GM10266 (cell line): ENCODE measurements around the gene SLC29A3.

Experiments used
- DNase-seq: peaks from one replicate; pipeline ENCODE4 v3.0.0; 2012; ENCODE audit errors: extremely low spot score
- CTCF ChIP-seq: IDR thresholded peaks from 2 replicates; pipeline ENCODE4 v1.5.1; 2012; ENCODE audit warnings: mild to moderate bottlenecking, low read depth; ENCODE audit not compliant: control insufficient read depth, insufficient read depth; ENCODE audit errors: missing control alignments

The SLC29A3 gene

DNA sequence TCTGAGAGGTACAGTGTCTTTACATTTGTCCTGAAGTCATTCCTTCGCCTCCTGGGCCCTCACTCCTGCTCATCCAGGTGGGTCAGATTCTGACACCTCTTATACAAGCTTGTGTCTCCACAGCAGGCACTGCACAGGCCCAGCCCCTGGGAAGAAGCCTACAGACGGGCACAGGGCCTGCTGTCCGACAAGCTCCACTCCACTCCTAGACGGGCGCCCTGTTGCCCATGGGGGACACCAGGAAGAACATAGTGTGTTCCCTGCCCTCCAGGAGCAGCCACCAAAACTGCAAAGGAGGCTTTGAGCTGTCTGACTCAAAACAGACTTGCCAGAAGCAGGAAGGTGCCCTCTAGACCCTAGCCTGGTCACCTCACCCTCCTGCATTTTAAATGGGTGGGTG, 45.6 kb upstream of the SLC29A3 start:
- no peak for DNase-seq
- no peak for TF ChIP-seq CTCF

DNA sequence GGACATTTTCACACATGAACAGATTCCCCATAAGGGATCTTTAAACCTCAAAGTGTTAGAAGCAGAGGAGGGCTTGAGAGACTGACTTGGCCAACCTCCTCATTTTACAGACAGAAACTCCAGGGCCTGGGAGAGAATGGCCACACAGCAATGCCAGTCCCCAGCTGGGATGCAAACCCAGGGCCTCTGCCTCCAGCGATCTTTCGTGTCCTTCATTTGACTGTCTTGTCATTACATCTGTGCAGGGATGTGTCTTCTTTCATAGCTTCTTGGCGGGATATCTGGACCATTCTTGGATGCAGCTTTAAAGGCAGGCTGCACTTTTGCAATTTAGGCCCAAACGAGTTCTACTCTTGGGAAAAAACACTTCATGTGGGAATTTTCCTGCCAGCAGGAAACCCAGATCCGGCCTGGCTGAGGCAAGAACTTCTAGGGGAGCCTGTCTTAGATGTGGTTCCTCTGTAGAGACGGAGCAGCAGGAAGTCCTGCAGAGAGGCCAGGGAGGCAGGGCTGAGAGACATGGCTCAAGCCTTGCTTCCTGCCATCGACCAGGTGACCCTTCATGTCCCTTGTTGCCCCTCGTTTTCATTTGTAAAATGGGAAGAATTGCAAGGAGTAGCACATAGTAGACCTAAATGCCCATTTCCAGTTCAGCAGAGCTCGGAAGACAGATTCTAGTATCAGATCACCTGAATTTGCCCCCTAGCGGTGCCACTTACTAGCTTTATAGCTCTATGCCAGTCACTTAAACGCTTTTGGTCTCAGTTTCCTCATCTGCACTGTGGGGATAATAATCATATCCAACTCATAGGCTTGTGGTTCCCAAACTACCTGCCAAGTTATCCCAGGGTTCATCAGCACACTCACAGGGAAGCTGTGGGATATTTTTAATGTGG, 43.9 kb upstream of the SLC29A3 start:
- TF ChIP-seq CTCF: no peak
- no peak for DNase-seq

- no peak for DNase-seq
- no peak for TF ChIP-seq CTCF
Observed at GRCh38 chr10:71276873-71277272, 42.2 kb upstream of the SLC29A3 start.

DNA sequence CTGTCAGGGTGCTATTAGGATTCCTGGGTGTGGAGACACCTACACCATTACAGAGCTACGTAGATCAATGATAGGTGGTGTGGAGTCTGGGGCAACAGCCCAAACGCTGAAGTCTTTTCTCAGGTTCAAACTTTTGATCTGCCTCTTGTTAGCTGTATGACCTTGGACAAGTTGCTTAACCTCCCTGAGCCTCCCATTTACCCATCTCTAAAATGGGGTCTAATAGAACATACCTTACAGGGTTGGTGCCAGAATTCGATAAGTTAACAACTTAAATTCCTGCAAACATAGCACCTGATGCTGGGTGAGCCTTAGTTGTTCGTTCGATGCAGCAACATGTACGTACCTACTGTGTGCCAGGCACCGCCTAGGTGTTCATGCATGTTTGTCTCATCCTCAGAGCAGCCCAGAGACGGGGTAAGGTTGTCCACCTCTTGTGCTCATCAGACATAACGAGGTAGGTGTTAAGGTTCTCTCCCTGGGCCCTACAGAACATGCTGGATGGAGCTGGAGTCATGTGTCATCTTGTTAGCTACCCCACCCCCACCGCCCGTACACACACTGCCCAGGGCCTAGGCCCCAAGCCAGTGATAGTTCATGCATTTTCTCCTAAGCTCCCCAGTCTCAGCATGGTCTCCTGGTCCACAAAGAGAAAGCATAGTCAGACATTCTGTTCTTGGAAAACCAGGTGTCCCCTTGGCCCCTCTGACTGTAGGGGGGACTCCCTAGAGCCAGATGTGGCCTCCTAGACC, 41.0 kb upstream of the SLC29A3 start:
- TF ChIP-seq CTCF: no peak

GRCh38 chr10:71278691-71279588, 40.1 kb upstream of the SLC29A3 start:
- no peak for DNase-seq
- no peak for TF ChIP-seq CTCF

More for the DNA sequence above, 41.0 kb upstream of the SLC29A3 start:
- DNase-seq: no peak

DNA sequence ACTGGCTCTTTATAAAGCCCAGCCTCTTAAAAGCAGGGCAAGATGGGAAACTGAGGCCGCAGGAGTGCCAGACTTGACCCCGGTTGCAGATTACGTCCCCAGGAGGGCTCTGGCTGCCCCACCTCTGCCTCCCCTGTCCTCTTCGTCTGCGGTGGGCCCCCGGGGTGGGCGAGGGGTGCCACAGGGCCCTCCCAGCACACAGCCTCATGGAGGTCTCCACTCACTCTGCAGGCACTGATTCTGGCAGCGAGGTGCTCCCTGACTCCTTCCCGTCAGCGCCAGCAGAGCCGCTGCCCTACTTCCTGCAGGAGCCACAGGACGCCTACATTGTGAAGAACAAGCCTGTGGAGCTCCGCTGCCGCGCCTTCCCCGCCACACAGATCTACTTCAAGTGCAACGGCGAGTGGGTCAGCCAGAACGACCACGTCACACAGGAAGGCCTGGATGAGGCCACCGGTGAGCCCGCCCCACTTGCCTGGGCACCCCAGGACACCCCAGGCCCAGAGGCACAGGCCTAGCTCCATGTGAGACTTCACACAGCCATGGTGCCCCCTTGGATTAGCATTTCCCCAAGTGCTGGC, 39.4 kb upstream of the SLC29A3 start:
- no peak for TF ChIP-seq CTCF
- DNase-seq: no peak
